Measurements from ENCODE around the gene COL28A1.

COL28A1 gene

DNA sequence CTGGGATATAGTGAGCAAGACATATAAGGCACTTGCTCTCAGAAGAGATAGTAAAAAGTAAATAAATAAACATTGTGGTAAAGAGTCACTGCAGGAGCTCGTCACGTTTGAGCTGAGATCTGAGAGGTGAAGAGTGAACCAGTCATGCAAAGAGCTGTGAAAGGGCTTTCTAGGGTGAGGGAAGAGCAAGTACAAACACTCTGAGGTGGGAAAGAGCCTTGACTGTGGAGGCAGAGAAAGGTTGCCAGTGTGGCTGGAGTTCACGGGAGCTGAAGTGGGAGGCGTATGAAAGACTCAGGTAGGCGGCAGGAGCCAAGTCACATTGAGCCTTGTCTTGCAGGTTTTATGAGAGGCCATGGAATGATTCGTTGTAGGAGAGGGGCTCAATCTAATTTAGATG lies 212.3 kb downstream of the COL28A1 start:
- TF ChIP-seq, protein P1, sequence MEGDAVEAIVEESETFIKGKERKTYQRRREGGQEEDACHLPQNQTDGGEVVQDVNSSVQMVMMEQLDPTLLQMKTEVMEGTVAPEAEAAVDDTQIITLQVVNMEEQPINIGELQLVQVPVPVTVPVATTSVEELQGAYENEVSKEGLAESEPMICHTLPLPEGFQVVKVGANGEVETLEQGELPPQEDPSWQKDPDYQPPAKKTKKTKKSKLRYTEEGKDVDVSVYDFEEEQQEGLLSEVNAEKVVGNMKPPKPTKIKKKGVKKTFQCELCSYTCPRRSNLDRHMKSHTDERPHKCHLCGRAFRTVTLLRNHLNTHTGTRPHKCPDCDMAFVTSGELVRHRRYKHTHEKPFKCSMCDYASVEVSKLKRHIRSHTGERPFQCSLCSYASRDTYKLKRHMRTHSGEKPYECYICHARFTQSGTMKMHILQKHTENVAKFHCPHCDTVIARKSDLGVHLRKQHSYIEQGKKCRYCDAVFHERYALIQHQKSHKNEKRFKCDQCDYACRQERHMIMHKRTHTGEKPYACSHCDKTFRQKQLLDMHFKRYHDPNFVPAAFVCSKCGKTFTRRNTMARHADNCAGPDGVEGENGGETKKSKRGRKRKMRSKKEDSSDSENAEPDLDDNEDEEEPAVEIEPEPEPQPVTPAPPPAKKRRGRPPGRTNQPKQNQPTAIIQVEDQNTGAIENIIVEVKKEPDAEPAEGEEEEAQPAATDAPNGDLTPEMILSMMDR (IDR thresholded peaks at IDR 0.05; ENCODE audit: low read depth, low read length), result no peak
- TF ChIP-seq POLR2A (IDR thresholded peaks at IDR 0.05; ENCODE audit: extremely low read depth, insufficient read length), result no peak
- no peak for DNase-seq (ENCODE audit: low read depth)

DNA sequence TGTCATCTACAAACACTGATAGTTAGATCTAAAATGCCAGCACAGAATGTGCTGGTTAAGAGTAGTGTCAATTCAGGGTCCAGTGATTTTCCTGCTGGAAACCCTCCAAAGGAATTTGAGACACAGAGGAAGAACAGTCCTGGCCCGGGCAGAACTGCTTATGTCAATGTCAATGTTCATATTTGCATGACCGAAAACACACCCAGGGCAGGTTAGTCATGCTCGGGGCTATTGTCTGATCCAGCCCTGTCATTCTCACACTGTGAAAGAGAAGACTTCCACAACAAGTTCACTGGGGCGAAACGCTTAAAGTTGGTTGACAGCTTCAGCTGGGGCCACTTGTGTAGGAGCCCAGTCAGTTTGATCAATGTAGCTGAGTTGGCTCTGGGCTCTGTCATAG lies 214.0 kb downstream of the COL28A1 start:
- TF ChIP-seq POLR2A (IDR thresholded peaks at IDR 0.05; ENCODE audit: extremely low read depth, insufficient read length), result no peak
- no peak for TF ChIP-seq MYC (IDR thresholded peaks at IDR 0.05; ENCODE audit: low read depth, low read length)
- TF ChIP-seq, protein P1 (IDR thresholded peaks at IDR 0.05; ENCODE audit: low read depth, low read length), result no peak
- TF ChIP-seq, protein P2, sequence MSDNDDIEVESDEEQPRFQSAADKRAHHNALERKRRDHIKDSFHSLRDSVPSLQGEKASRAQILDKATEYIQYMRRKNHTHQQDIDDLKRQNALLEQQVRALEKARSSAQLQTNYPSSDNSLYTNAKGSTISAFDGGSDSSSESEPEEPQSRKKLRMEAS (IDR thresholded peaks at IDR 0.05; ENCODE audit: low read depth, low read length), result no peak
- no peak overlapping the region for H3K4me3 ChIP-seq (ENCODE audit: low read depth, low read length)
- DNase-seq (ENCODE audit: low read depth), result no peak

More for the DNA sequence above, 212.3 kb downstream of the COL28A1 start:
- H3K4me3 ChIP-seq (ENCODE audit: low read depth, low read length), result no peak overlapping the region

DNA sequence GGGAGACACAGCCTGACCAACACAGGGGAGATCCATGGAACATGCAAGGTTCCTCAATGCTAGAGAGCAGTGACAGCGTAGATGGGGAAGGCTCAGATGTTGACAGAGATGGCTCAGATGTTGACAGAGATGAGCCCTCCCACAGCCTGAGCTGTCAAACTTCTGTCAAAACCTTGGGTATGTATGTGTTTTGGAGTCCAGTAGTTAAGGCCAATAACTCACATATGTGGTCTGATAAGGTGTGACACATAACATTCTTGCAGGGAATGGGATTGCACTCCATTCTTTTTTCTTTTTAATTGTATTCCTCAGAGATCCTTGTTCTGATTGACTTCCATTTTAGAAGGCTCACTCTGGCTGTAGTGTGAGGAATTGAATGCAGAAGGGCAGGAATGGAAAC lies 217.1 kb downstream of the COL28A1 start:
- no peak for DNase-seq (ENCODE audit: low read depth)
- no peak for TF ChIP-seq MYC (IDR thresholded peaks at IDR 0.05; ENCODE audit: low read depth, low read length)
- TF ChIP-seq POLR2A (IDR thresholded peaks at IDR 0.05; ENCODE audit: extremely low read depth, insufficient read length), result no peak
- TF ChIP-seq, protein P1 (IDR thresholded peaks at IDR 0.05; ENCODE audit: low read depth, low read length), result no peak
- TF ChIP-seq, protein P2 (IDR thresholded peaks at IDR 0.05; ENCODE audit: low read depth, low read length), result no peak
- no peak overlapping the region for H3K4me3 ChIP-seq (ENCODE audit: low read depth, low read length)

DNA sequence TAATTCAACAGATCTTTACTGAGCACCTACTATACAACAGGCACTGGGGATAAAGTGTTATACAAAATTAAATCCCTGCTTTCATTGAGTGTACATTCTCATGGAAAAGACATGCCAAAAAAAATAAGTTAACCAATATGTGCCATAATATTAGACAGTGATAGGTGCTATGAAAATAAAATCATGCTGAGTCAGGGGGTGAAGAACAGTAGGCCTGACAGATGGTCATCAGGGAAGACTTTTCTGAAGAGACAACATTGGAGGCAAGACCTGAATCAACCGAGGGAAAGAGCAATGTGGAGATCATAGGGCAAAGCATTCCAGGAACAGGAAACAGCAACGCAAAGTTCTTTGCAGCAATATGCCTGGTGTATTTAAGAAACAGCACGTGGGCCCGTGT lies 217.8 kb downstream of the COL28A1 start:
- H3K4me3 ChIP-seq (ENCODE audit: low read depth, low read length), result no peak overlapping the region
- TF ChIP-seq POLR2A (IDR thresholded peaks at IDR 0.05; ENCODE audit: extremely low read depth, insufficient read length), result no peak
- TF ChIP-seq MYC (IDR thresholded peaks at IDR 0.05; ENCODE audit: low read depth, low read length), result no peak
- TF ChIP-seq, protein P1 (IDR thresholded peaks at IDR 0.05; ENCODE audit: low read depth, low read length), result no peak
- TF ChIP-seq, protein P2 (IDR thresholded peaks at IDR 0.05; ENCODE audit: low read depth, low read length), result no peak

DNA sequence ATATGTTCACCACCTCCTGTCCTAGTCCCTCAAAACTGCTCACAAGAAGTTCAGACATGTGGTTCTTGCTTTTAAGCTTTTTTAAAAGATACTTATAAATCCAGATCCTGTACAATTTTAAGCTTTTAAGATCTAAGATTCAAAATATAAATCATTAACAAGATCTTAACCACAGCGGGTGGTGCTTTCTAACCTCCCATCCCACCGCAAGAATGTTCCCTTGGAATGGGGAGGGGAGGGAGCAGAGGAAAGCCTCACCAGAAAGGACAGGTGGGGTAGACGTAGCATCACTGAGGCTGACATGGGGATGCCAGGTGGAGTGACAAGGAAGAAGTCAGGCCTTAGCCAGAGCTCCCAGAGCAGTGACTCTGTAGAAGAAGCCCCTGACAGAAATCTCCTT lies 219.8 kb downstream of the COL28A1 start:
- DNase-seq (ENCODE audit: low read depth), result no peak
- no peak for TF ChIP-seq MYC (IDR thresholded peaks at IDR 0.05; ENCODE audit: low read depth, low read length)
- TF ChIP-seq, protein P1 (IDR thresholded peaks at IDR 0.05; ENCODE audit: low read depth, low read length), result no peak
- TF ChIP-seq, protein P2 (IDR thresholded peaks at IDR 0.05; ENCODE audit: low read depth, low read length), result no peak
- TF ChIP-seq POLR2A (IDR thresholded peaks at IDR 0.05; ENCODE audit: extremely low read depth, insufficient read length), result no peak
- H3K4me3 ChIP-seq (ENCODE audit: low read depth, low read length), result no peak overlapping the region

More for the DNA sequence above, 217.8 kb downstream of the COL28A1 start:
- no peak for DNase-seq (ENCODE audit: low read depth)

DNA sequence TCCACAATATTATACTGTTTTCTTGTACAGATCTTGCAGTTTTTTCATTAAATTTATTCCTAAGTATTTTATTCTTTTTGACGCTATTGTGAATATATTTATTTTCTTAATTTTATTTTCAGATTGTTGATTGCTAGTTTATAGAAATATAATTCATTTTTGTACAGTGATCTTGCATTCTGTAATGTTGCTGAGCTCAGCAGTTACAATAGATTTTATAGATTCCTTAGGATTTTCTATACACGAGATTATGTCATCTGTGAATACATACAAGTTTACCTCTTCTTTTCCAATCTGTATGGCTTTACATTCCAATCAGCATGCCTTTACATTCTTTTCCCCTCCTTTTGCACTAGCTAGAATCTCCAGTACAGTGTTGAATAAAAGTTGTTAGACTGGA lies 223.3 kb downstream of the COL28A1 start:
- H3K4me3 ChIP-seq (ENCODE audit: low read depth, low read length), result no peak overlapping the region
- no peak for TF ChIP-seq MYC (IDR thresholded peaks at IDR 0.05; ENCODE audit: low read depth, low read length)
- DNase-seq (ENCODE audit: low read depth), result no peak
